ENCODE results near the gene PARP14. TPM values are rescaled to one million over a fixed set of nuclear protein-coding genes. Genes with fewer than 3 reads are reported as not detected.

PARP14 gene
- total and polyA plus RNA-seq, 10 of the 15 experiments (the other 5 are each of a cell fraction or from before 2014, with no cell fraction given): 21.6 to 189 (median 92.7) TPM

- TF ChIP-seq CHD4 (IDR thresholded peaks at IDR 0.05): no peak
- TF ChIP-seq ZNF592 (IDR thresholded peaks at IDR 0.05): no peak
- no peak for TF ChIP-seq SRF (IDR thresholded peaks at IDR 0.05; ENCODE audit: low read depth in 2 of 2, low read length in 2 of 2)
- TF ChIP-seq PRDM15 (CRISPR knock-in tag; IDR thresholded peaks at IDR 0.05): no peak
- TF ChIP-seq NKRF (conservative IDR thresholded peaks at IDR 0.05): no peak
- TF ChIP-seq KDM1A (IDR thresholded peaks at IDR 0.05; ENCODE audit: borderline replicate concordance): no peak
- TF ChIP-seq POLR2AphosphoS2 (IDR thresholded peaks at IDR 0.05; ENCODE audit: low read depth, low read length): no peak
- TF ChIP-seq ZBTB40 (IDR thresholded peaks at IDR 0.05; ENCODE audit: borderline replicate concordance): no peak; the same call in 1 of the 2 replicates
- TF ChIP-seq IKZF1 (conservative IDR thresholded peaks at IDR 0.05): peak; percentile 73
- TF ChIP-seq CHD1 (IDR thresholded peaks at IDR 0.05; ENCODE audit: low read depth, low read length): no peak
- TF ChIP-seq RB1 (IDR thresholded peaks at IDR 0.05; ENCODE audit: borderline replicate concordance): no peak
- TF ChIP-seq TCF7 (IDR thresholded peaks at IDR 0.05; ENCODE audit: borderline replicate concordance): no peak
- TF ChIP-seq GABPA (IDR thresholded peaks at IDR 0.05; ENCODE audit: low read depth): no peak
- TF ChIP-seq RUNX3 (IDR thresholded peaks at IDR 0.05; ENCODE audit: low read length): no peak
These were observed 34.3 kb upstream of the PARP14 start (continued) for GRCh38 chr3:122646146-122646988.

Measured in GM12878 (cell line).